Peyer's patch (tissue), 4 donors: ENCODE measurements around the gene DOHH.

ENCODE experiments used
- POLR2A ChIP-seq, 2 donors: fragments of 450-650 bp; IDR thresholded peaks; one replicate each; pipeline ENCODE4 v1.5.1; 2017; ENCODE audit warnings: antibody characterized with exemption in 2 of 2, mild to moderate bottlenecking in 2 of 2, moderate library complexity in 2 of 2
- TF ChIP-seq, protein P1 (sequence below), 6 experiments: fragments of 450-650 bp in 4 of 6; fragments of 200-600 bp in 2 of 6; sonication (generic) in 1 of 6; IDR thresholded peaks; one replicate each; pipeline ENCODE4 v1.5.1; 2017 to 2019; ENCODE audit warnings: antibody characterized with exemption in 6 of 6, mild to moderate bottlenecking in 3 of 6, moderate library complexity in 1 of 6

DNA sequence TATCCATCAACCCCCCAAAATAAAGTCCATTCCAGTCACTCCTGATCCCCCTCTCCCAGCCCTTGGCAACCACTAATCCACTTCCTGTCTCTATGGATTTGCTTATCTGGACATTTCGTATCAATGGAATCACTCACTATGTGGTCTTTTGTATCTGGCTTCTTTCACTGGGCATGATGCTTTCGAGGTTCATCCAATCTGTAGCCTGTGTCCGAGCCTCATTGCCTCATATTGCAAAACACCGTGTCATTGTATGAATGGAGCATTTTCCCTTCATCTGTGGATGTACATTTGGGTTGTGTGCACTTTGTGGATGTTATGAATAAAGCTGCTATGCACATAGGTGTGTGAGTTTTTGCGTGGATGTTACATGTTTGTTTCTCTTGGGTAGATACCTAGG is 4.3 kb upstream of the DOHH start:
- TF ChIP-seq, protein P1, sequence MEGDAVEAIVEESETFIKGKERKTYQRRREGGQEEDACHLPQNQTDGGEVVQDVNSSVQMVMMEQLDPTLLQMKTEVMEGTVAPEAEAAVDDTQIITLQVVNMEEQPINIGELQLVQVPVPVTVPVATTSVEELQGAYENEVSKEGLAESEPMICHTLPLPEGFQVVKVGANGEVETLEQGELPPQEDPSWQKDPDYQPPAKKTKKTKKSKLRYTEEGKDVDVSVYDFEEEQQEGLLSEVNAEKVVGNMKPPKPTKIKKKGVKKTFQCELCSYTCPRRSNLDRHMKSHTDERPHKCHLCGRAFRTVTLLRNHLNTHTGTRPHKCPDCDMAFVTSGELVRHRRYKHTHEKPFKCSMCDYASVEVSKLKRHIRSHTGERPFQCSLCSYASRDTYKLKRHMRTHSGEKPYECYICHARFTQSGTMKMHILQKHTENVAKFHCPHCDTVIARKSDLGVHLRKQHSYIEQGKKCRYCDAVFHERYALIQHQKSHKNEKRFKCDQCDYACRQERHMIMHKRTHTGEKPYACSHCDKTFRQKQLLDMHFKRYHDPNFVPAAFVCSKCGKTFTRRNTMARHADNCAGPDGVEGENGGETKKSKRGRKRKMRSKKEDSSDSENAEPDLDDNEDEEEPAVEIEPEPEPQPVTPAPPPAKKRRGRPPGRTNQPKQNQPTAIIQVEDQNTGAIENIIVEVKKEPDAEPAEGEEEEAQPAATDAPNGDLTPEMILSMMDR (IDR thresholded peaks at IDR 0.05): no peak
- TF ChIP-seq POLR2A (IDR thresholded peaks at IDR 0.05): no peak
